ENCODE measurements around the gene WWC2. TPM values are rescaled to one million over a fixed set of nuclear protein-coding genes. Genes with fewer than 3 reads are reported as not detected.
A peak's percentile ranks its signal among the peaks of the same experiment; 100 is the strongest.

Gene WWC2
- total RNA-seq, 4 donors from 2014 or later: 28.2 to 38.5 (median 37.0) TPM

DNA sequence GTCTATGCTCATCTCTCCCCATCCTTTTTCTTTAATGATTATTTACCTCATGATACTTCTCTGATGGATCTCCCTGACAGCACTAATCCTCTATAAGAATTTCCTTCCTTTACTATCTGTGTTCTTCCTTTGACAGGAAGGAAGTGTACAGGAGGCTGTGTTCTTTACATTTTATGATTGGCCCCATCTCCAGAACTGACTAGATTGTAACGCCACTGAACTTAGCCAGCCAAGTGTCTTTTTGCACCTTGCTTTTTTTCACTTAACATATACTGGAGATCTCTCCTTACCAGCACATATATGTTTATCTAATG lies 3.9 kb upstream of the WWC2 start:
- H3K4me1 ChIP-seq: peaks cover 0 to 14% (median 12%) of the 10 kb centered on the region in 4 donors
- WGBS: 92% methylated on average over 1 of the region's 1 CpG
- intact Hi-C loops (cut with DNase I): no loop called here

DNA sequence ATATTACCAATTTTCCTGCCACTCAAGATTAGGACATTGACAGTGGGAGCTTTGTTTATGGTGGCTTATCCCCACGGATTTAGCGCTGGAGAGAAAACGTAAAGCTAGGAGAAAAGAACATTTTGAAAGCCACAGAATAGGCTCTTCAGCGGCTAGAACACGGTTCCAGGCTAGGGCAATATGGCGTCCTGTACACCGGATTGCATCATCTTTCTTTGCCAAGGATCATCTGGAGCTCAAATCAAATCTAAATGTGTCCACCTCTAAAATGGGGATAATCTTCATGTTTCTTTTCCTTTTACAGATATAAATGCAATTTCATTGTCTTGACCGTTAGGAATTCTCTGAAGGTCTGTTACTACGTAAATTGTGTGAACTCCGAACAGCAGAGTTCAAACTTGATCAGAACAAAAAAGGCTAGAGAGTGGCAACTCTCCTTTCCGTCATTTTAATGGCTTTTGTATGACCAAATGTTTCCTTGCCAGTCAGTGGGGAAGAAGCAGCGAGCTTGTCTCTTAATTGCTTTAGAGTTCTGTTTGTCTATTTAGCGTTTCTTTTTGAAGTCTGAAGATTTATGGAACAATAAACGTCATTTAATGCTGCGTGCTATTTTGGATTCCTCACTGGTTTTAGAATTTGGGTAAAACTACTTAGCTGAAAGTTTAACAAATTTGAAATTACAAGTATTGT lies 2.6 kb upstream of the WWC2 start:
- intact Hi-C loops (cut with DNase I): no loop called here
- Histone ChIP-seq H3K36me3 (no peaks in the 10 kb centered on the region), H3K4me1 (peaks cover 8 to 27% (median 25%) of the 10 kb centered on the region in 4 donors), H3K27me3 (no peaks in the 10 kb centered on the region), H3K9me3 (no peaks in the 10 kb centered on the region), H3K27ac (replicated peaks in 1 of 4) (no peak overlapping the region), H3K4me3 (no peak overlapping the region)
- 93% methylated on average over 15 of the region's 15 CpGs for WGBS
- DNase-seq (ENCODE audit: extremely low spot score): no peak
- TF ChIP-seq POLR2AphosphoS5 (IDR thresholded peaks at IDR 0.05) (no peak), POLR2A (IDR thresholded peaks at IDR 0.05; ENCODE audit: low read depth) (no peak), EP300 (IDR thresholded peaks at IDR 0.05) (no peak)
- TF ChIP-seq, protein P1, sequence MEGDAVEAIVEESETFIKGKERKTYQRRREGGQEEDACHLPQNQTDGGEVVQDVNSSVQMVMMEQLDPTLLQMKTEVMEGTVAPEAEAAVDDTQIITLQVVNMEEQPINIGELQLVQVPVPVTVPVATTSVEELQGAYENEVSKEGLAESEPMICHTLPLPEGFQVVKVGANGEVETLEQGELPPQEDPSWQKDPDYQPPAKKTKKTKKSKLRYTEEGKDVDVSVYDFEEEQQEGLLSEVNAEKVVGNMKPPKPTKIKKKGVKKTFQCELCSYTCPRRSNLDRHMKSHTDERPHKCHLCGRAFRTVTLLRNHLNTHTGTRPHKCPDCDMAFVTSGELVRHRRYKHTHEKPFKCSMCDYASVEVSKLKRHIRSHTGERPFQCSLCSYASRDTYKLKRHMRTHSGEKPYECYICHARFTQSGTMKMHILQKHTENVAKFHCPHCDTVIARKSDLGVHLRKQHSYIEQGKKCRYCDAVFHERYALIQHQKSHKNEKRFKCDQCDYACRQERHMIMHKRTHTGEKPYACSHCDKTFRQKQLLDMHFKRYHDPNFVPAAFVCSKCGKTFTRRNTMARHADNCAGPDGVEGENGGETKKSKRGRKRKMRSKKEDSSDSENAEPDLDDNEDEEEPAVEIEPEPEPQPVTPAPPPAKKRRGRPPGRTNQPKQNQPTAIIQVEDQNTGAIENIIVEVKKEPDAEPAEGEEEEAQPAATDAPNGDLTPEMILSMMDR (IDR thresholded peaks at IDR 0.05): no peak

More for the DNA sequence above, 3.9 kb upstream of the WWC2 start:
- Histone ChIP-seq H3K9me3 (no peaks in the 10 kb centered on the region), H3K36me3 (no peaks in the 10 kb centered on the region), H3K27ac (replicated peaks in 1 of 4) (no peak overlapping the region), H3K4me3 (no peak overlapping the region), H3K27me3 (no peaks in the 10 kb centered on the region)
- TF ChIP-seq, protein P1 (IDR thresholded peaks at IDR 0.05): no peak
- TF ChIP-seq POLR2A (IDR thresholded peaks at IDR 0.05; ENCODE audit: low read depth): no peak
- no peak for TF ChIP-seq EP300 (IDR thresholded peaks at IDR 0.05)
- no peak for TF ChIP-seq POLR2AphosphoS5 (IDR thresholded peaks at IDR 0.05)
- DNase-seq (ENCODE audit: extremely low spot score): no peak

DNA sequence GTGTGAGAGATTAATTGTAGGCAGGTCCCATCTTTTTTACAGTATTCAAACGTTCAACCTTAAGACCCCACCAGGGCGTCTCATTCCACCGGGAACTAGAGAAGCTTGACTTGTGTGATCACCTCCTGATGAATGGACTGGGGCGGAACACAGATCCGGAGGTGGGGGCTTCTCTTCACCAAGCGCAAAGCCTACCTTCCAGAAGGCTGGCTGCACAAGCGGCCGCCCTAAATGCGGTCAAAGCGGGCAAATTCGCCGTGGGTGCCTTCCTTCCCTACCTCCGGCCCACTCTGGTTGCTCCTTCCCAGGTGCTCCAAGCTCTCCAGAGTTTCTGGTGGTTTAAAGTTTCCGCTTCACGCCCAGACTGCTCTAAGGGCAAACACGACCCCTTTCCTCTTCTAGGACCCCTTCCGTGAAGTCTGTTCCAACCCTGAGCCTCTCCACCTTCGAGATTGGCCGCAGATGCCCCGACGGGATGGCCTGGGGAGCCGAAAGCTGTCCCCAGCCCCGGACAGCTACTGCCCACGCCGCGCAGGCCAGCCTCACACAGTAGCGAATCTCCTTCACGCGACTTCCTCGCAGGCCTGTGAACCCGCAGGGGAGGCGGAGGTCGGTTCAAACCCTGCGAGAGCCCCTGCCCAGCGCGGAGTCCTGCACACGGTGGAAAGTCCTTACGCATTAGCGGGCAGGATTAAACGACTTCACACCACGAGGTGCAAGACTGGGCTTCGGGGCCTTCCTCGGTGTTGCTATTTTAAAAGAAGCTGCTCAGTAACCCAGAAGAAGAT lies 1.6 kb upstream of the WWC2 start:
- Histone ChIP-seq H3K9me3 (no peaks in the 10 kb centered on the region), H3K4me1 (peaks cover 18 to 37% (median 35%) of the 10 kb centered on the region in 4 donors), H3K4me3 (peak overlapping the region; percentile 72 to 93 (median 78)), H3K27ac (replicated peaks in 1 of 4) (peak overlapping the region; percentile 89 to 99 (median 98)), H3K27me3 (no peaks in the 10 kb centered on the region), H3K36me3 (no peaks in the 10 kb centered on the region)
- no peak for TF ChIP-seq POLR2AphosphoS5 (IDR thresholded peaks at IDR 0.05)
- TF ChIP-seq EP300 (IDR thresholded peaks at IDR 0.05): no peak
- TF ChIP-seq, protein P1 (IDR thresholded peaks at IDR 0.05): no peak
- no peak for TF ChIP-seq POLR2A (IDR thresholded peaks at IDR 0.05; ENCODE audit: low read depth)
- WGBS: 55% methylated on average over 43 of the region's 43 CpGs
- intact Hi-C loops (cut with DNase I): no loop called here
- no peak for DNase-seq (ENCODE audit: extremely low spot score)

DNA sequence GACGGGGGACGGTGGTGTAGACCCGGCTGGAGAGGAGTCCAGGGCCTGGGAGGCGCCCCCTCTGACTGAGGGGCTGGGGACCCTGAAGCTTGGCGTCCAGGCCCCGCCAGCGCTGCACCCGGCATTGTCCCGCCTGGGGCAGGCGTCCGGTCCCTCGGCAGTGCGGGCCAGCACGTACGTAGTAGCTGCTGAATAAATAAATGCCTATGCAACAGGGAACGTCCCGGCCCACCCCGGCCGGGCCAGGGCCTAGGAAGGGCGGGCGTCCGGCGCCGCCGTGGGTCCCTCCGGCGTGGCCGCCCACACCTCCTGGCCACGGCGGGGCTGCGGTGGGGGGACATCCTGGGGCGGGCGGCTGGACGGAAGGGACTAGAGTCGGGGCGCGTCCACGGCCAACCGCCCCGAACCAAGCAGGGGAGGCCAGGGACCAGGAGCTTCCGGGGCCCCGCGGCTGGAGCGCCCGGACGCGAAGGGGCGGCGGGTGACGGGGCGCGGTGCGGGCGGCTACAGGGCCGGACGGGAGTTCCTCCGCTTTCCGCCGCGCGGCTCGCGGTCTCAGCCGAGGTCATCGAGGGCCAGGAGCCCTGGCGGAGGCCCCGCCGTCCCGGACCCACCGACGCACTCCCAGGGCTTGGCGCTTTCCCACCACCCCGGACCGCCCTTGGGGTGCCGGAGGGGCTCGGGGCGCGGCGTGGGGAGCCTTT lies 886 bp upstream of the WWC2 start:
- Histone ChIP-seq H3K36me3 (no peaks in the 10 kb centered on the region), H3K4me3 (peak overlapping the region; percentile 72 to 93 (median 78)), H3K27me3 (no peaks in the 10 kb centered on the region), H3K4me1 (peaks cover 20 to 40% (median 36%) of the 10 kb centered on the region in 4 donors), H3K27ac (replicated peaks in 1 of 4) (peak overlapping the region; percentile 89 to 99 (median 98)), H3K9me3 (no peaks in the 10 kb centered on the region)
- peak; percentile 92 for DNase-seq (ENCODE audit: extremely low spot score)
- WGBS: 4% methylated on average over 29 of the region's 79 CpGs
- intact Hi-C loops (cut with DNase I): no loop called here
- TF ChIP-seq, protein P1 (IDR thresholded peaks at IDR 0.05): peak in 1 of 3 experiments; percentile 15
- no peak for TF ChIP-seq EP300 (IDR thresholded peaks at IDR 0.05)

Data from esophagus muscularis mucosa (tissue), 4 donors.